Erythroblast (primary cell): ENCODE data around the gene DPF3.

Experiments used
- GATA1 ChIP-seq: IDR thresholded peaks from 2 replicates; pipeline ENCODE4 v1.6.1; 2011; ENCODE audit warnings: low read depth, mild to moderate bottlenecking, control low read depth, low read length, moderate library complexity
- POLR2A ChIP-seq: IDR thresholded peaks from 2 replicates; pipeline ENCODE4 v1.6.1; 2011; ENCODE audit warnings: mild to moderate bottlenecking, low read length

GRCh38 chr14:72755766-72756165, 138.1 kb downstream of the DPF3 start:
- TF ChIP-seq POLR2A, result no peak
- no peak for TF ChIP-seq GATA1
